RCC 7860 (cell line): Measurements from ENCODE around the gene U2AF2.
A peak's percentile ranks its signal among the peaks of the same experiment; 100 is the strongest.

Experiments
- DNase-seq: peaks from one replicate; pipeline ENCODE4 v3.0.0-alpha.2; 2015; ENCODE audit warnings: low spot score
- FAIRE-seq: peaks from 2 replicates; lab custom pipeline; 2012; peaks lifted over from hg19 to GRCh38; lab: Jason Lieb, UNC

The U2AF2 gene

GRCh38 chr19:55654868-55655647 is at the start of gene U2AF2:
U2AF2 (plus strand) TSS chr19:55655035; CDS start chr19:55655105, 70 bp downstream.
- DNase-seq (peak; percentile 78), FAIRE-seq (no peak)

DNA sequence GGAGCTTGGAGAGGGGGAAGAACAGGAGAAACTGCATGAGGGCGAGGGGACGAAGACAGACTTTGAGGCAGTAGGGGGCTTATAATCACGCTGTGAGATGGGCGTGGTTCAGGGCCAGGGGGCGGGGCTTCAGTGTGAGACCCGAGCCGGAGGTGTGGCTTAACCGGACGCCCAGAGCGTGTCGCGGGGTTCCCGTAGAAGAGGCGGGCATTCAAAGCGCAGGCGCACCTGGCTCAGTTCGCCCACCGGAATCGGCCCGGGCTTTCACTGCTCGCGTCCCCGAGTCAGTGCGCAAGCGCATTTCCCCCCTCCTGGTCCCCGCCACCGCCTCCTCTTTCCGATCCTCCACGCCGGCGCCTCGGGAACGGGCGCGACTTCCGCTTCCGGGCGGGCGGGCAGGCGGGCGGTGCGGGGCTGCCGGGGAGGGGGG is 49.6 kb upstream of the U2AF2 start:
- DNase-seq = peak; percentile 89
- FAIRE-seq = no peak

DNA sequence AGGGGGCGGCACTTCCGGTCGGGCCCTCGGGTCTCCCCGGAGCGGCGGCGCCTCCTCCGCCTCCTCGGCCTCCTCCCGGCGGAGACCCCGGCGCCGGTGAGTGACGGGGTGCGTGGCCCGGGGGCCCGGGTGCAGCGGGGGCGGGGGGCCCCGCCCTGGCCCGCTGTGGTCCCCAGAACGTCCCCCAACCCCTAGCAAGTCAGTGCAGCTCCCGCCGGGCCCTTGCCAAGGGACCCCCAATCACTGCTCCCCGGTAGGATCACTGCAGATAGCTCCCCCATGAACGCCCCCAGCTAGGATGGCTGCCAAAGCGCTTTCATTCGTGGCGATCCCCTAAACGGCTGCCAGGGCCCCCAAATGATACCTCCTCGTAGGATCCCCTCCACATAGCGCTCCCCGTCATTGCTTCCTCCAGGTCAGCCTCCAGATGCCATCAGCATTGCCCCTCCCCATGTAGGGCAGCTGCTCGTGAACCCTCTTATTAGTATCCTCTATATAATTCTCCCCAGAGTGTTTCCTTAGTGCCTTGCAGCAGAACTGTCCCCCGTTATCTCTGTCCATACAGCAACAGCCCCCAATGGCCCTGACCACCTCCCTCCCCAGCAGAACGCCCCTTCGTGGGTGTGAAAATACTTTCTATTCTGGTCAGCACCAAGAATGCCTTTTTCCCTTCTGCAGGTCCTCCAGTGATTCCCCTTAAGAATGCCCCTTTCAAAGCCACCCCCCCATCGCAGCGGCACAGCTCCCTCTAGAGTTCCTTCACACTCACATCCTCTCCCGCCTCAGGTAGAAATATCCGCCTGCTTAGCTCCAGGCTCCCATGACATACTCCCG is 49.0 kb upstream of the U2AF2 start, which contains the start of gene ZNF865:
Gene ZNF865 (plus strand): TSS at position 11 of the 834 bp plus-strand sequence. CDS start 7,972 bp downstream, outside the sequence.
- FAIRE-seq (peak; percentile 38), DNase-seq (peak; percentile 72)

DNA sequence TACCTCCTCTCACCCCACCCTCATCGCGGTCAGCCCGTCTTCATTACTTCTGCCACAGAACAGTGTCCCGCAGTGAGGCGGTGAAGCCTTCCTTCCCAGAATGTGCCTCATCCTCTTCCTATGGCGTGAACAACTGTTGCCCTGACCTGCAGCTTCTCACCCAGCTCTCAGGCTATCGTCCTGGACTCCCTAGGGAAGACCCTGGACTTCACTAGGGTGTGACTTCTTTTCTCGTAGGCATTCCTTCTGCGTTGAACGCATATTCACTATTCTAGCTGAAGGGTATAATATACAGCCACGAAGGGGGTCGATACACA is 48.4 kb upstream of the U2AF2 start:
- DNase-seq = no peak
- no peak for FAIRE-seq

DNA sequence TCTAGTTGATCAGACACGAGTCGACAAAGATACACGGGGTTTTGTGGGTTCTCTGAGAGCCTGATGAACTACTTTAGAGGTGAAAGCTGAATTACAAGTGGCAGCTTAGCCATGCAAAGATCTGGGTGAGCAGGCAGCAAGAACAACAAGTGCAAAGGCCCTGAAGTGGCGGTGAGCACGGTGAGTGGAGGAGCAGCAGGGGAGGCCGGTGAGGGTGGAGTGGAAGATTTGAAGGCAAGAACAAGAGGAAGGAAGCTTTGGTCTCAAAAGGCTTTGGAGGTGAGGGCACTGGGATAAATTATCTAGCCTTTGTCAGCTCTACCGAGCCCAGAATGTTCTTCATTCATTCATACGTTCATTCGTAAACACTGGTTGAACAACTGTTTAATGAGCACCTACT is 48.0 kb upstream of the U2AF2 start:
- DNase-seq = no peak
- FAIRE-seq = no peak

- FAIRE-seq = no peak
- DNase-seq = no peak
These were observed 45.5 kb upstream of the U2AF2 start for GRCh38 chr19:55609326-55609725.

DNA sequence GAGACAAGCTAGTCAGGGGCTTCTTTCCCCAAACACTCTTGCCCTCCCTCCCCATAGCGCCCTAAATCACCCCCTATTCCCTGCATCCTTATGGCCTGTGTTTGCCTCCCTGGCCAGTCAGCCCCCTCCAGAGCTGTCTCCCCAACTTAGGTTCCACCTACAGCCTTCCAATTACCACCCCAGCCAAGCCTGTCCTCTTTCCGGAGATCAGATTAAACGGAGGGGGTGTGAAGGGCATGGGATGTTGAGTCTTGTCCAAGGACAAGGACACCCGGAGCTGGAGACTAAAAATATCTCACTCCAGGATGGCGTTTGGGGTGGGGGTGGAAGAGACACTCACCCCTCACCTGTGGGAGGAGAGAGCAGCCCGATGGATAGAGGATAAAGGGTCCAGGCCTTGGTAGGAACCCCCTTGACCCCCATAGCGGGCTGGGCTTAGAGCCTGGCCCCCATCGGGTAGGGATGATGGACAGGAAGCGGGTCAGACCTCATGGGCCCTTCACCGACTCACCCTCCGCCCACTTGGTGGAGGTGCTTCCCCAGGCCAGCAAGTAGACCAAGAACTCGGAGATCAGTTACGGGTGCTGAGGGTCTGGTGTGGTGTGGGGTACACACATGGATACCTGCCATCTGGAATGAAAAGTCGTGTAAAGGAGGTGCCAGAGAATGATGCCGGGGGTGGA is 43.4 kb upstream of the U2AF2 start:
- no peak for DNase-seq
- no peak for FAIRE-seq

DNA sequence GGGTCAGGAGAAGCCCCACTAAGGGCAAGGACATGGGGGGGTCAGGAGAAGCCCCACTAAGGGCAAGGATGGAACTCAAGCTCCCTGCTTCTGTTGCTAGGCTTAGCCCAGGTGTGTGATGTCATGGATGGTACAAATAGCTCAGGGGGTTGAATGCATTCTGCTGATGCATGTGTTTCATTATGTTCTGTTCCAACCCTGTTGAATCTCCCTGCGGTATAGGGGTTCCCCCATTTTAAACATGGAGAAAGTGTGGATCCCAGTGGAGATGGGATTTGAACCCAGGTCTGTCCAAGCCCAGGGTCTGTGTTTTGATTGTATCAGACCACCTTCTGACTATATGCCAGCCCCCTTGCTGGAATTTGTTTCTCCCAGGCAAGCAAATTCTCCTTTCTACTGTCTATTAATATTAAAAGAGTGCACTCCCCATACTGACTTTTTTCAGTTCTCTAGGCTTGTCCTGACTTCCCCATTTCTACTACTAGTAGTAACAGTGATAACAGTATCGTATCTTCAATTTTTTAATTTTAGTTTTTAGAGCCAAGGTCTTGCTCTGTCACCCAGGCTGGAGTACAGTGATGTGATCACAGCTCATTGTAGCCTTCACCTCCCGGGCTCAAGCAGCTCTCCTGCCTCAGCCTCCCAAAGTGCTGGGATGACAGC is 42.7 kb upstream of the U2AF2 start:
- no peak for FAIRE-seq

GRCh38 chr19:55613396-55613795 is 41.4 kb upstream of the U2AF2 start:
- FAIRE-seq = no peak
- no peak for DNase-seq

More for the DNA sequence above, 42.7 kb upstream of the U2AF2 start:
- no peak for DNase-seq

DNA sequence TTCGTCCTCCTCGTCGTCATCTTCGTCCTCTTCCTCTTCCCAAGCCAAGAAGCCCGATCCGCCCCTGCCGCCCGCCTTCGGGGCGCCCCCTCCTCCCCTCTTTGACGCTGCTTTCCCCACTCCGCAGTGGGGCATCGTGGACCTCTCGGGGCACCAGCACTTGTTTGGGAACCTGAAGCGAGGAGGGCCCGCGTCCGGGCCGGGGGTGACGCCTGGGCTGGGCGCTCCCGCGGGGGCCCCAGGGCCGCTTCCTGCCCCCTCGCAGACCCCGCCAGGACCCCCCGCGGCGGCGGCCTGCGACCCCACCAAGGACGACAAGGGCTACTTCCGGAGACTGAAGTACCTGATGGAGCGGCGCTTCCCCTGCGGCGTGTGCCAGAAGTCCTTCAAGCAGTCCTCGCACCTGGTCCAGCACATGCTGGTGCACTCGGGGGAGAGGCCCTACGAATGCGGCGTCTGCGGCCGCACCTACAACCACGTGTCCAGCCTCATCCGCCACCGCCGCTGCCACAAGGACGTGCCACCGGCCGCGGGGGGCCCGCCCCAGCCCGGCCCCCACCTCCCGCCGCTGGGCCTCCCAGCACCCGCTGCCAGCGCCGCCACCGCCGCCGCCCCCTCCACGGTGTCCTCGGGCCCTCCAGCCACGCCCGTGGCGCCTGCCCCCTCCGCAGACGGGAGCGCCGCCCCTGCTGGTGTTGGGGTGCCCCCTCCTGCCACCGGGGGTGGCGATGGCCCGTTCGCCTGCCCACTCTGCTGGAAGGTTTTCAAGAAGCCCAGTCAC is 40.7 kb upstream of the U2AF2 start:
- FAIRE-seq (no peak), DNase-seq (no peak)

- DNase-seq (no peak), FAIRE-seq (no peak)
These were observed 39.9 kb upstream of the U2AF2 start for GRCh38 chr19:55614711-55615542.

- DNase-seq (no peak), FAIRE-seq (no peak)
These were observed 39.1 kb upstream of the U2AF2 start for GRCh38 chr19:55615543-55616394.

DNA sequence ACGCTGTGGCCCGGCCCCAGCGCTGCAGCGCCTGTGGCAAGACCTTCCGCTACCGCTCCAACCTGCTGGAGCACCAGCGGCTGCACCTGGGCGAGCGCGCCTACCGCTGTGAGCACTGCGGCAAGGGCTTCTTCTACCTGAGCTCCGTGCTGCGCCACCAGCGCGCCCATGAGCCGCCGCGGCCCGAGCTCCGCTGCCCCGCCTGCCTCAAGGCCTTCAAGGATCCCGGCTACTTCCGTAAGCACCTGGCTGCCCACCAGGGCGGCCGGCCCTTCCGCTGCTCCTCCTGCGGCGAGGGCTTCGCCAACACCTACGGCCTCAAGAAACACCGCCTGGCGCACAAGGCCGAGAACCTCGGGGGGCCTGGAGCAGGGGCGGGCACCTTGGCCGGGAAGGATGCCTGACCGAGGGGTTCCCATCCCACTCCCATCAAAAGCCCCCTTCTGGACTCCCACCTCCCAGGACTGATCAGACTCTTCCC is 38.4 kb upstream of the U2AF2 start:
- DNase-seq = no peak
- no peak for FAIRE-seq

- FAIRE-seq = no peak
These were observed 37.4 kb upstream of the U2AF2 start for GRCh38 chr19:55617426-55617825.

DNA sequence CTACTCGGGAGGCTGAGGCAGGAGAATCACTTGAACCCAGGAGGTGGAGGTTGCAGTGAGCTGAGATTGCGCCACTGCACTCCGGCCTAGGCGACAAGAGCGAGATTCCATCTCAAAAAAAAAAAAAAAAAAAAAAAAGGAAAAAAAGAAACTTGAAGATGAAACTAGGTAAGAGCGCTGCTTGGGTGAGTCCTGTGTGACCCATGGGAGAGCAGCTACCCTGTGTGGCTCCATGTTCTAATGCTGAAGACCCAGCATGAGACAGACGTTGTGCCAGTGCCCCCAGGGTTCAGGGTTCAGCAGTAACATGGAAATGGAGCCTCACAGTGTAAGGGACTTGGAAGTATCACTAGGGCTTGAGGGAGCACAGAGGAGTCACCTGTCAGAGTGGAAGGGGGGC is 36.4 kb upstream of the U2AF2 start:
- DNase-seq (no peak), FAIRE-seq (no peak)

More at GRCh38 chr19:55617426-55617825, 37.4 kb upstream of the U2AF2 start:
- no peak for DNase-seq

GRCh38 chr19:55619286-55619685 is 35.5 kb upstream of the U2AF2 start:
- FAIRE-seq = no peak
- no peak for DNase-seq

DNA sequence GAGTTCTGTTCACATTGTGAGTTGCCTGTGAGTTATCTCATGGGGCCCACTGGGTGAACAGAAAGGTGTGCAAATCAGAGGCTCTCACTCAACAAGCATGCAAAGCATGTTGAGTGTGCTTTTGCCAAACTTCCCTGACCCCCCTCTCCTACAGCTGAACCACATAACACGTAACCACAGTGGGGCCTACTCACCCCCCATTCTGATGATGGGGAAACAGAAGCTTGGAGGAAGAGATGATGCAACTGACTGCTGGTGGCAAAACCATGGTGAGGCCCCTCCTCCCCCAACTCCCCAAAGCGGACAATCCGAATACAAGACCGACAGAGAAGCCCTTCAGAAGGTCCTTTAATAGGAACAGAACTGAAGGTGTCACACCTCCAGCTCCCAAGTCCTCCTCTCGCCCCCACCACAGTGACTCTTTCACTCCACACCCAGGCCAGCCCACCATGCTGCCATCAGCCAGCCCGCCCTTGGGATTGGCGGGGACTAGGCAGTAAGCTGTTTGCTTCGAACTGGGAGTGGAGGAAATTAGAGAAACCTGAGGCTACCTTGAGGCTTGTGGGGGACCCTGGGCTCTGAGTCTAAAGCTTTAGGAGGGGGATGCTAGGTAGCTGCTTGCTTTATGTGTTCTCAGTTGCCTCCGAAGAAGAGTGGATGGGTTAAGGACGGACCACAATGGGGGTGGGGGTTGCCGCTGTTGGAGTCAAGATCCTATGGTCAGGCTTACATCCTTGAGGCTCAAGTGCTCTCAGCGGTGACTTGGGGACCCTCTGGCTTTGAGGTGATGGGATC is 34.2 kb upstream of the U2AF2 start:
- FAIRE-seq = no peak
- no peak for DNase-seq
